T-helper 1 cell treated with Interleukin-12 subunit alpha and Interleukin-12 subunit beta and Interleukin-4 antibody, amounts not matched to agents 30 ng/mL and 1 ng/mL, for 36 hours (primary cell): ENCODE measurements around the gene PLD3. TPM values are rescaled to one million over a fixed set of nuclear protein-coding genes. Genes with fewer than 3 reads are reported as not detected.
"Not testable (repeated sequence)": the region's sequence is repeated elsewhere in the genome, so short reads cannot be mapped to it uniquely, and the experiment has no call there.

ENCODE experiments used
- intact Hi-C: fragments of 100-400 bp; cut with micrococcal nuclease; formaldehyde crosslinking; loops from one replicate; pipeline ENCODE4 v1.15.1; 2024
- total RNA-seq: library from RNA; stranded (reverse); gene quantifications from 2 replicates; pipeline ENCODE4 v1.2.3, GENCODE V29; 2022

The PLD3 gene
- total RNA-seq, 1 donor from 2014 or later: 67.0 TPM

DNA sequence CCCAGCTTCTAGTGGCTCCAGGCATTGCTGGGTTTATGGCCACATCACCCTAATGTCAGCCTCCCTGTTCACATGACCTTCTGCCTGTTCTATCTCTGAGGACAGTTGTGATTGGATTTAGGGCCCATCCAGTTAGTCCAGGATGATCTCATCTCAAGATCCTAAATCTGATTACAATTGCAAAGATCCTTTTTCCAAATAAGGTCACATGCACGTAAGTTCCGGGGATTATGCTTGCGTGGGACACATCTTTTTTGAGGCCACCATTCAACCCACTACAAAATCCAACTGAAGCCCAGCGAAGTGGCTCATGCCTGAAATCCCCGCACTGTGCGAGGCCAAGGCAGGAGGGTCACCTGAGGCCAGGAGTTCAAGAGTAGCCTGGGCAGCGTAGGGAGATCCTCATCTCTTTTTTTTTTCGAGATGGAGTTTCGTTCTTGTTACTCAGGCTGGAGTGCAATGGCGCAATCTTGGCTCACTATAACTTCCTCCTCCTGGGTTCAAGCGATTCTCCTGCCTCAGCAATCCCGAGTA is 12.3 kb downstream of the PLD3 start:
- intact Hi-C loops: no loop called here

DNA sequence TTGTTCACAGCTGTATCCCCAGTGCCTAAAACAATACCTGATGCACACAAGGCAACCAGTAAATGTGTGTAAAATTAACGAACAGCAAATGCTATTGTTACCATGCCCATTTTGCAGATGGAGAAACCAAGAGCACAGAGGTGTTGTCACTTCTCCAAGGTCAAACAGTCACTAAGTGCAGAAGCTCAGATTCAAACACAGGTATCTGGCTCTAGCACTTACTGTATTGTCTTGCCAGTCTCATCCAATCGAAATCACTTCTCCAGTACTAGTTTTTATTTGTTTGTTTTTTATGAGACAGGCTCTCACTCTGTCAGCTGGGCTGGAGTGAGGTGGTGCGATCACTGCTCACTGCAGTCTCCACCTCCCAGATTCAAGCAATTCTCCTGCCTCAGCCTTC is 13.7 kb downstream of the PLD3 start:
- intact Hi-C loops: no loop called here

DNA sequence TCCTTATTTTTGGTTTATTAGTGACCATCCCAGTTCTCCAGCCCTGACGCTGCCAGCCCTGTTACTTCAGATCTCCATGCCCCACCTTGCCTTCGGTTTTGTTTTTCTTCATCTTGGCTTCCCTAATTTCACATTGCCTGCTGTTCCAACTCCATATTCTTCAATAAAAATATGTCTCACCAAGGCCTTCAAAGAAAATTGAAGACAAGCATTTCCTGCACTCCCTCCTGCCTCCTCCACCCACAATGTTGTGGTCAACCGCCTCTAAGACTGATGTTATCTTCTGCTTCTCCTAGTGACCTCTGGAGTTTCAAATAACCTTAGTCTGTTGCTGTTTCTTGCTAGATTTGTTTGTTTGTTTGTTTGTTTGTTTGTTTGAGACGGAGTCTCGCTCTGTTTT is 14.6 kb downstream of the PLD3 start:
- intact Hi-C loops: no loop called here

DNA sequence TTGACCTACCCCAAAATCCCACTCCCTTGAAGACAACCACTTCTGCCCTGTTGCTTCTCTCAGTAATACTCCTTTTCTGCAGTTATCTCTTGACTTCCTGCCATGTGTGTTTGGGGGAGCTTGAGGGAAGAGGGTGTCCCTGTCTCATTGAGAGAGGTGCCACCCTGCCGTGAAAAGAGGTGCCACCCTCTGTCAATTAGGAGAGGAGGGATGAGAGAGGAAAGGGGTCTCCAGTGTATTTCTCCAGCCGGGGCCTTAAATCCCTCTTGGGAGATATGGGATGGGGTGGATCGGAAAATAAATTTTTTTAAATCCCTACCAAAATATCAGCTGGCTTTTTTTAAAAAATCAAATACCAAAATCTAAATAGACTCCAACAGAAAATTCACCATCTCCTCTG is 16.5 kb downstream of the PLD3 start:
- intact Hi-C loops: no loop called here

DNA sequence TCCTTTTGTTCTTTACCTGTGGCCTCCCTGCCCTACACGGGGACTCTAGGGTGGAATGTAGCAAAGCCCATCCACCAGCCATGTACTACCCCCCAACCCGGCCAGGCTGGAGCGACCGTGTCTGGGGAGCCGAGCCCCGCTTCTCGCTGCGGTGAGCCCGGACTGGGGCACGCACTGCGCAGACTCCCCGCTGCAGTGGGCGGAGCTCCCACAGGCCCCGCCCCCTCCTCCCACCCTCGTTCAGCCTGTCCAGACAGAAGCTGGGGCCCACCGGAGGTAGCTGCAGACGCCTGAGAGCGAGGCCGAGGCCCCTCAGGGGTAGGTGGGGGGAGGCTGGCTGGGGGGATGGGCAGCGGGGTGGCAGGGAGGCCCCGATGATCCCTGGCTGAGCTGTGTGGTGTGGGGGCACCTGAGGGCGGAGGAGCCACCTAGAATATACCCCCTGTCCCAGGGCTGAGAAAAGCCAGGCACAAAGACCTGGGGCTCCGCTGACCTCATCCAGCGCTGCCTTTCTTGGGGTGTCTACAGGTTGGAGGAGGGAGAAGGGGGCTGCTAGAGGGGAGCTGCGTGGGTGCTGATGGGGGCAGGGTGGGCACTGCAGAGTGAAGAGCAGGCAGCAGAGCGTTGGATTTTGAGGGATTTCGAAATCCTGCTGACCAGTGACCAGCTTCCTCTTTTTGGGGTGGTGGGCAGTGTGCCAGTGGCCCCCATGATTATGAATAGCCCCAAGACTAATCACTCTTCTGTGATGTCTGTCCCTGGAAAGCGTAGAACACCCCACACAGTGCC is 17.3 kb downstream of the PLD3 start:
- intact Hi-C loops: no loop called here

DNA sequence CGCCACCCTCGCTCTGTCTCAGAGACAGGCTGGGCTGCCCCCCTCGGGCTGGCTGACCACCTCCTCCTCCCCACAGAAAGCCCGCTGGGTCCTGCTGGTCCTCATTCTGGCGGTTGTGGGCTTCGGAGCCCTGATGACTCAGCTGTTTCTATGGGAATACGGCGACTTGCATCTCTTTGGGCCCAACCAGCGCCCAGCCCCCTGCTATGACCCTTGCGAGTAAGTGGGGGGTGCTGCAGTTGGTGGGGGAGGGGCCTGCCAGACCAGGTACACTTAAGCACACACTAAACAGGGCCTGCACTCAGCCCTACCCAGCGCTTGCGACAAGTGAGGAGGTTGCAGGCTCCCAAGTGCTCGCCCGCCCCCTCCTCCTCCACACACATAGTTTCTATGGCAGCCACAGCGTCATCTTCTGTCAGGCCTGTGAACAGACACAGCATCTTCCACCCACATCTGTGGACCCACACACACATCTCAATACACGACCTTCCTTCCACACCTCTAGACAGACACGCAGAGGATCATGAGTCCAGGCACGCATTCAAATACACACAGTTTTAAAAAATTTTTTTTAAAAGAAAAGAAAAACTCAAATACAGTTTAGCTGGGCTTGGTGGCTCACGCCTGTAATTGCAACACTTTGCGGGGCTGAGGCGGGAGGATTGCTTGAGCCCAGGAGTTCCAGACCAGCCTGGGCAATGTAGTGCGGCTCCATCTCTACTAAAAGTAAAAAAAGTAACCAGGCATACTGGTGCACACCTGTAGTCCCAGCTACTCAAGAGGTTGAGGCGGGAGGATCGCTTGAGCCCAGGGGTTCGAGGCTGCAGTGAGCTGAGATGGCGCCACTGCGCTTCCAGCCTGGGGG is 18.4 kb downstream of the PLD3 start:
- intact Hi-C loops: no loop called here

DNA sequence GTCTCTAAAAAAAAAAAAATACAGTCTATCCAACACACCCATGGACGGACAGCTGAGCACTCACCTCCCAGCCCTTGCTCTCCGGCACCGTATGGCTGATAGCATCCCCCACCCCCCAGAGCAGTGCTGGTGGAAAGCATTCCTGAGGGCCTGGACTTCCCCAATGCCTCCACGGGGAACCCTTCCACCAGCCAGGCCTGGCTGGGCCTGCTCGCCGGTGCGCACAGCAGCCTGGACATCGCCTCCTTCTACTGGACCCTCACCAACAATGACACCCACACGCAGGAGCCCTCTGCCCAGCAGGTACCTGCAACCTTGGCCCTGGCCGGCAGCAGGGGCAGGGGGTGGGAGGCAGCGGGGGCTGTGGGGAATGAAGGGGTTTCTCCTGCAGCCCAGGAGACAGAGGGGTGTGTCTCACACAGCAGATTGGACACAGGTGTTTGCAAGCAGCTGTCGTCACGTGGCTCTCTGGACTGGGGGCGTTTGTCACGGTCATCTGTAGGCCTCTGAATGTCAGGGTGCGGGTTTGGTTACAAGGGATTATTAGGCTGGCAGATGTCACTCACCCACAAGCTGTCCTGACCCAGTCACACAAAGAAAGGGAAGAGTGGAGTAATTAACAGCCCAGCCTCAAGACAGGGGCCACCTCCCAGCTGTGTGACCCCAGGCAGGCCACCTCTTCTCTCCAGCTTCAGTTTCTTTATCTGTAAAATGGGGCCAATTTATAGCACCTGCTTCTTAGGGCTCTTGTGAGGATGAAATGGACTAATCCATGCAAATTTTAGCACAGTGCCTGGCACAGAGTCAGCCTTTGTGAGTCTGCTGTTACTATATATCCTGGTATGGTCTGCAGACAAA is 19.3 kb downstream of the PLD3 start:
- intact Hi-C loops: no loop called here

DNA sequence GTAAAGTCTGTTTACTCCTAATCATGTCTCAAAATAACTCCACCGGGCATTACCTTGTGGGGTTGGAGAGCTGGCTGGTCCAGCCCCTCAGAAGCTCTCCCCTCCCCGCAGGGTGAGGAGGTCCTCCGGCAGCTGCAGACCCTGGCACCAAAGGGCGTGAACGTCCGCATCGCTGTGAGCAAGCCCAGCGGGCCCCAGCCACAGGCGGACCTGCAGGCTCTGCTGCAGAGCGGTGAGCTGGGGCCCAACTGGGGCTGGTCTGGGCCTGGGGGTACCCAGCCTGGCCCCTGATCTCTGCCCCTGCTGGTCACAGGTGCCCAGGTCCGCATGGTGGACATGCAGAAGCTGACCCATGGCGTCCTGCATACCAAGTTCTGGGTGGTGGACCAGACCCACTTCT is 21.3 kb downstream of the PLD3 start:
- intact Hi-C loops: no loop called here

DNA sequence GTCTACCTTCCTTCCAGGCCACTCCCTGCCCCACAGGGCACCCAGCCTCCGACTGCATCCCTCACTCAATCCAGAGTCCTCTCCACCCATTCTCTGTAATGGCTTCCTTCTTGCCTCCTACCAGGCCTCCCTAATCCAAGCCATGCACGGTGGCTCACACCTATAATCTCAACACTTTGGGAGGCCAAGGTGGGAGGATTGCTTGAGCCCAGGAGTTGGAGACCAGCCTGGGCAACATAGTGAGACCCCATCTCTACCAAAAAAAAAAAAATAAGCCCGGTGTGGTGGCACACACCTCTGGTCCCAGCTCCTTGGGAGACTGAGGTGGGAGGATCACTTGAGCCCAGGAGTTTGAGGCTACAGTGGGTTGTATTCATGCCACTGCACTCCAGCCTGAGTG is 21.8 kb downstream of the PLD3 start:
- intact Hi-C loops: not testable (repeated sequence)

DNA sequence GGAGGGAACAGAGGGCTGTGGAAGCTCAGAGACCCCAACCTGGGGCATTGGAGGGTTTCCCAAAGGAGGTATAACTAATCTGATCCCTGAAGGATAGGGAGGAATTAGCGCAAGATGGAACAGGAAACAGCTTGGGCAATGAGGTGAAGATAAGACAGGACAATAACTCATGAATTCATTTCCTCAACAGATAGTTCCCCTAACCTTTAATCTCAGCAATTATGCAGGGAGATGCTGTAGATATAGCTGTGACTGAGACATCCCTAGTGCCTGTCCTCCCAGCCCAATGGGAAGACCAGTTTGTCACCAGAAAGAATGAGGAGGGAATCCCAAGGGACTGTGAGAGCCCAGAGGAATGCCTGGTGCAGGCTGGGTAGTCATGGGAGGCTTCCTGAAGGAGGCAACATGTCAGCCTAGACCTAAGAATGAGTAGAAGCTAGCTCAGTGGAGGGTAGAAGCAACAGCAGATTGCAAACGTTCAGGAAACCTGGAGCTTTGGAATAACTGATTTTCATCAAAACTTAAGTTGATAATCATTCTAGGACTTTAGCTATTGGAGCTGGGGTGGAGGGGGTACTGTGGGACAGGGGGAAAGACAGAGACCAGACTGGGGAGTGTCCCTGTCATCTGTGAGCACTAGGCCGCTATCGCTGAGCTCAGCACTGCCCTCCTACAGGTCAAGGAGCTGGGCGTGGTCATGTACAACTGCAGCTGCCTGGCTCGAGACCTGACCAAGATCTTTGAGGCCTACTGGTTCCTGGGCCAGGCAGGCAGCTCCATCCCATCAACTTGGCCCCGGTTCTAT is 22.7 kb downstream of the PLD3 start:
- intact Hi-C loops: no loop called here

DNA sequence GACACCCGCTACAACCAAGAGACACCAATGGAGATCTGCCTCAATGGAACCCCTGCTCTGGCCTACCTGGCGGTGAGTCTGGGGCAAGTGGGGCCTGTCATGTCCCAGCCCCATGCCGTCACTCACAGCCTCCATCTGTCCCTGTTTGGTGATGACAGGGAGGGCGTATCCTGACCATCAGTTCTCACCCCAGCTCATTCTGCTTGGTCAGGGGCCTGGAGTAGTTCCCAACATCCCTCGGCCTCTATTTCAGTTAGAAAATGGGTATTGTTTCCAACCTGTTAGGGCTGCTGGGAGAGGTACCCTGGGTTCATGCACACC is 23.3 kb downstream of the PLD3 start:
- intact Hi-C loops: no loop called here

DNA sequence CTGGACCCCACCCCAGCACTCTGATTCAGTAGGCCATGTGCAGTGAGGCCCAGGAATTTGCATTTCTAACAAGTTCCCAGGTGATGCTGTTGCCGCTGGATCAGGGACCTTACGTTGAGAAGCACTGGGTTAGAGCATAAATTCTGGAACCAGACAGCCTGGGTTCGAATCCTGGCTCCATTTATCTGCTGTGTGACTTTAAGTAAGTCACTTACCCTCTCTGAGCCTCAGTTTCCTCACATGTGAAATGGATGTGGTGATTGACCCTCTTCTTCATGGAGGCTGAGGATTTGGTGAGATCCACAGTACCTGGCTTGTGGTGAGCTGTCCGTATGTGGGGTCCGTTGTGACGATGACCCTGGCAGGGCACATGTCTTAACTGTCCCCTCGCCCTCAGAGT is 25.6 kb downstream of the PLD3 start:
- intact Hi-C loops: no loop called here

DNA sequence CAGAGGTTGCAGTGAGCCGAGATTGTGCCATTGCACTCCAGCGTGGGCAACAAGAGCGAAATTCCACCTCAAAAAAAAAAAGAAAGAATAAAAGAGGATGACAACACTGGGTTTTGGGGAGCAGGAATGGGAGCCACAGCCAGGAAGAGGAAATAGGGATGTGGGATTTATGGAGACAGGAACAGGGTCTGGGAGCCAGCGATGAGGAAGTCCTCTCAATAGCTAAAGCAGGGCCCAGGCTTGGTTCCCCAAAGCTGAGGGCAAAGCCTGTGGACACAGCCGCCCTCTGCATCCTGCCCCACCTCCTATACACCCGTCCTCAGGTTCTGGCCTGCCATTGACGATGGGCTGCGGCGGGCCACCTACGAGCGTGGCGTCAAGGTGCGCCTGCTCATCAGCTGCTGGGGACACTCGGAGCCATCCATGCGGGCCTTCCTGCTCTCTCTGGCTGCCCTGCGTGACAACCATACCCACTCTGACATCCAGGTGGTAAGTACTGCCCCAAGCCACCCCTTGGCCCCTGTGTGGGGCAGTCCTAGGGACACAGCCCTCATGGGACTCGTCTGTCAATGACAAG is 27.9 kb downstream of the PLD3 start:
- intact Hi-C loops: no loop called here

DNA sequence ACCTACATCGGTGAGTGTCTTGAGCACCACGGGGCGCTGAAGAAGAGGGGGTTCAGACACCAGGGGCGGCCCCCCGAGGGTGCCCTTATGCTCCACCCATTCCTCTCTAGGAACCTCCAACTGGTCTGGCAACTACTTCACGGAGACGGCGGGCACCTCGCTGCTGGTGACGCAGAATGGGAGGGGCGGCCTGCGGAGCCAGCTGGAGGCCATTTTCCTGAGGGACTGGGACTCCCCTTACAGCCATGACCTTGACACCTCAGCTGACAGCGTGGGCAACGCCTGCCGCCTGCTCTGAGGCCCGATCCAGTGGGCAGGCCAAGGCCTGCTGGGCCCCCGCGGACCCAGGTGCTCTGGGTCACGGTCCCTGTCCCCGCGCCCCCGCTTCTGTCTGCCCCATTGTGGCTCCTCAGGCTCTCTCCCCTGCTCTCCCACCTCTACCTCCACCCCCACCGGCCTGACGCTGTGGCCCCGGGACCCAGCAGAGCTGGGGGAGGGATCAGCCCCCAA is 29.4 kb downstream of the PLD3 start:
- intact Hi-C loops: no loop called here

DNA sequence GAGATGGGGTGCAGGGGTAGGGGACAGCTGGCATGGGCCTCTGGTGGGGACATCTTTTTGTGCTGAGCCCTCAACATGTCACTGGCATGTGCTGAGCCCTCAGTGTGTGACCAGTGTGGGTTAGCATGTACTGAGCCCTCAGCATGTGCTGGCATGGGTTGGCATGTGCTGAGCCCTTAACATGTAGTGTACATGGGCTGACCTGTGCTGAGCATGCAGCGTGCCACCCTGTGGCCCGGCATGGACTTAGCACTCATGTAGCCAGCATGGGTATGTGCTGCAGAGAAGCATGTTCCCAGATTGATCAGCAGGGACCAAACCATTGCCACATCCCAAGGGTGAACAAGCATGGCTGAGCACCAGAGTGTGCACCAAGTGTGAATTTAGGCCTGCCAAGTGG is 30.0 kb downstream of the PLD3 start:
- intact Hi-C loops: no loop called here

DNA sequence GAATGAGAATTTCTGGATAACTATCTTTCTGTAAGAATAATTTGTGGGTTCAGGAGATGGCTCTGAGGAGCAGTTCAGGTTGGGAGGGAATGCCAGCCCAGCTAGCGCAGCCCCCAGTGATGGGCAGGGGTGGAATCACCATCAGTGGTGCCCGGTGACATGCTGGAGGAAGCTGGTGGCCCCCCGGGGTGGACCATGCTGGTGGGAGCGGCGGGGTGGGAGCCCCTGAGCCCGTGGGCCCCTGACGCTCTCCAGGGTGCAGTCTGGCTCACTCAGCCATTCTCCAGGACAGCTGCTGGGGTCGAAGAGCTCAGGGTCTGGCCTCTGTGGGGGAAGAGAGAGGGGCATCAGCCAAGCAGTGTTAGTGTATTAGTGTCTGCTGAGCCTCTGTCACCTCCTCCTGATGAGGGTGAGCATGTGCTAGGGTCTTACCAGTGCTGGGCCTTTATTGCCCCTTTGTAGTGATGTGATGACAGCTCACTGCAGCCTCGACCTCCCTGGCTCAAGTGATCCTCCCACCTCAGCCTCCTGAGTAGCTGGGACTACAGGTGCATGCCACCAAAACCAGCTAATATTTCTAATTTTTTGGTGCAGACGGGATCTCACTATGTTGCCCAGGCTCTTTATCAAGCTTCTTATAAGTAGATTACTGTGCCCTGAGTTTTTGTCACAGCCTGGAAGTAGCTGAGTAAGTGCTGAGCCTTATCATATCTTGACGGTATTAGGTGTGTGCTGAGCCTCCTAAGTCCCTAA is 31.1 kb downstream of the PLD3 start:
- intact Hi-C loops: no loop called here

DNA sequence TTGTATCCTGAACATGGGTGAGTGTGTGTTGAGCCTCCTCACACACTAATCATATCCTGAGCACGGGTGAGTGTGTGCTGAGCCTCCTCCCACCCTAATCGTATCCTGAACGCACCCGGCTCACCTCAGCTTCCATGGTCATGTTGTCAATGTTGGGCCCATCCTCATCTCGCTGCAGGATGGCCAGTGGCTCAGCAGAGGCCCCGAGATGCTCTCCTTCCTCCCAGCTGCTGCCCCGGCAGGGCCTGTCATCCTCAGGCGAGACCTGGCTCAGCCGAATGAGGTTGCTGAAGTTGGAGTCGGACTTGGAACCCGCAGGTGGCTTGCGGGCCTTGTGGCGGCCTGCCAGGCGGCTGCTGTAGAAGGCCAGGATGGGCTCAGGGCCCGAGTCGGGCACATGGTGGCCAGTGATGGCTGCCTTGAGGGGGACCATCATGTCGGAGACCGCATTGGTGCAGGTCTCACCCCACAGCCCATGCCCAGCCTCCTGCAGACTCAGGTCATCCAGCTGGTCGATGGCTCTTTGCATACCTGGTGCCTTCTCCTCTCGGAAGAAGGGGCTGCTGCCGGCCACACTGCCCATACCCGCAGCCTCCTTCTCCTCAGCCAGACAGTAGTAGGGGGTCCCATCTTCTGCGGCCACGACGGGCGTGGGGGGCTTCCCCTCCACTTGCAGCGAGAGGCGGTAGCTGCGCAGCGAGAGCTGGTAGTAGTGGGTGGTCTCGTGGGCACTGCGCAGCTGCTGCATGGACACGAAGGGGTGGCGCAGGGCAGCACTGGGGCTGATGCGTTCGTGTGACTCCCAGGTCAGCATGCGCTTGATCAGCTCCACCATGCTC is 31.9 kb downstream of the PLD3 start:
- intact Hi-C loops: no loop called here

DNA sequence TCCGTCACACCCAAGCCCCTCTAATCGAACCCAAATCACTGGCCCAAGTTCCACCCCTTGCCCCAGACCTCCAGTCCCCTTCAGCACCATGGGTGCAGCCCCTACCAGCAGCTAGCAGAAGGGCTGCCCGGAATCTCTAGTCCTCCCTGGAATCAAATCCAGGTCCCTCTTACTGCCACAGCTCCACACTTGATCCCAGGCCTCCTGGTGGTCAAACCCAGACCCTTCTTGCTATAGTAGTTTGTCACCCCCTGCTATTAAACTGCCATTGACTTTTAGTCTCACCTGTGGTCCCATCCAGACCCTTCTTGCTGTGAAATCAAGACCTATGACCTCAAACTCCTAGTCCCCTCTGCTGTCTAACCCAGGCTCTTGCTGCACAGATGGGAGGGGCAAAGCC is 32.8 kb downstream of the PLD3 start:
- intact Hi-C loops: no loop called here
